ENCODE measurements around the gene PABPN1L.

The PABPN1L gene

GRCh38 chr16:88866151-88866920, at the start of gene PABPN1L:
TSS of gene PABPN1L (minus strand) at chr16:88866660. CDS start at chr16:88866606, 54 bp downstream.
- DNase-seq (ENCODE audit: low read depth, low spot score) = no peak

- no peak for DNase-seq (ENCODE audit: low read depth, low spot score)
These were observed 49.3 kb upstream of the PABPN1L start for GRCh38 chr16:88915639-88916327.

- no peak for DNase-seq (ENCODE audit: low read depth, low spot score)
These were observed 48.4 kb upstream of the PABPN1L start for GRCh38 chr16:88914750-88915368.

- no peak for DNase-seq (ENCODE audit: low read depth, low spot score)
These were observed 47.4 kb upstream of the PABPN1L start for GRCh38 chr16:88913870-88914269.

GRCh38 chr16:88913001-88913612, 46.6 kb upstream of the PABPN1L start:
- DNase-seq (ENCODE audit: low read depth, low spot score) = no peak

- no peak for DNase-seq (ENCODE audit: low read depth, low spot score)
These were observed 46.1 kb upstream of the PABPN1L start for GRCh38 chr16:88912556-88912955.

- no peak for DNase-seq (ENCODE audit: low read depth, low spot score)
These were observed 45.5 kb upstream of the PABPN1L start for GRCh38 chr16:88911946-88912310.

GRCh38 chr16:88911136-88911945, 44.9 kb upstream of the PABPN1L start:
- no peak for DNase-seq (ENCODE audit: low read depth, low spot score)

GRCh38 chr16:88910284-88911135, 44.0 kb upstream of the PABPN1L start:
- peak; percentile 39 for DNase-seq (ENCODE audit: low read depth, low spot score)

- DNase-seq (ENCODE audit: low read depth, low spot score) = no peak
These were observed 43.2 kb upstream of the PABPN1L start for GRCh38 chr16:88909431-88910210.

GRCh38 chr16:88908307-88908706, 41.8 kb upstream of the PABPN1L start:
- DNase-seq (ENCODE audit: low read depth, low spot score) = no peak

- no peak for DNase-seq (ENCODE audit: low read depth, low spot score)
These were observed 41.3 kb upstream of the PABPN1L start for GRCh38 chr16:88907768-88908167.

GRCh38 chr16:88906535-88907105, 40.2 kb upstream of the PABPN1L start:
- no peak for DNase-seq (ENCODE audit: low read depth, low spot score)

GRCh38 chr16:88906020-88906419, 39.6 kb upstream of the PABPN1L start:
- no peak for DNase-seq (ENCODE audit: low read depth, low spot score)

GRCh38 chr16:88905563-88905962, 39.1 kb upstream of the PABPN1L start:
- no peak for DNase-seq (ENCODE audit: low read depth, low spot score)

- no peak for DNase-seq (ENCODE audit: low read depth, low spot score)
These were observed 38.4 kb upstream of the PABPN1L start for GRCh38 chr16:88904676-88905365.

GRCh38 chr16:88903267-88903666, 36.8 kb upstream of the PABPN1L start:
- DNase-seq (ENCODE audit: low read depth, low spot score) = no peak

GRCh38 chr16:88902744-88903143, 36.3 kb upstream of the PABPN1L start:
- DNase-seq (ENCODE audit: low read depth, low spot score) = no peak
